CD4-positive, alpha-beta T cell treated with Interleukin-1 beta for 1 hour (primary cell): Measurements from ENCODE around the gene NOS1AP.

ENCODE experiments used
- DNase-seq, 2 donors: peaks; one replicate each; pipeline ENCODE4 v3.0.0-alpha.2; 2020 to 2022

NOS1AP gene

GRCh38 chr1:162270016-162270770 is 200.7 kb downstream of the NOS1AP start:
- DNase-seq = no peak

DNA sequence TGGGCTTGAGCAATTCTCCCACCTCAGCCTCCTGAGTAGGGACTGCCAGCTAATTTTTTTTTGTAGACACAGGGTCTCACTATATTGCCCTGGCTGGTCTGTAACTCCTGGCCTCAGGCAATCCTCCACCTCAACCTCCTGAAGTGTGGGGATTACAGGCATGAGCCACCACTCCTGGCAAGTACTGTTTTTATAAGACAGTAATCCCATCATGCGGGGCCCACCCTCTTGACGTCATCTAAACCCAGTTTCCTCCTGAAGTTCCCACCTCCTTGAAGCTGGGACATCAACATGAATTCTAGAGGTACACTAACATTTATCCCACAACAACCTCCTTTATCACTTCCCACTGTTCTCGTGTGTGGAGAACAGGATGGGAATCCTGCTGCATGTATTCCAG is 202.5 kb downstream of the NOS1AP start:
- no peak for DNase-seq

- DNase-seq = no peak
These were observed 202.9 kb downstream of the NOS1AP start for GRCh38 chr1:162272419-162272818.

DNA sequence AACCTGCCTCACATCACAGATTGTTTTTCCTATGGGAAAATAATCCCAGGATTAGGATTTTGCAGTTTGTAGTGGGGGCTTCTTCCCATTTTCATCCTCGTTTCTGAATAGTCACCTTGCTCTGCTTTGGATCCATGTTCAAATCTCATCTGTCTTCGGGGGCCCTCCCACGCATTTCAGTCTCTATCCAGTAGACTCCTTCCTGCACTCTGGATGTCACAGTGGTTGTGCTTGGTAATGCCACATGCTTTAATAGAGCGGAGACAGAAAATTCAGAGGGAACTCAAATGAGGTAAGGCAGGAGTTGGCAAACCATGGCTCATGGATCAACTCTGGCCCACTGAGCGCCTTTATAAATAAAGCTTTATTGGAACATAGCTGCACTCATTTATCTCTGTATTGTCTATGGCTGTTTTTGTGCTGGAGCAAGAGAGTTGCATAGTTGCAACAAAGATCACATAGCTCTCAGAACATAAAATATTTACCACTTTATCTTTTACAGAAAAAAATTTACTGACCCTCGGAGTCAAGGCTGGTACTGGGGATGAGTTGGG is 206.2 kb downstream of the NOS1AP start:
- no peak for DNase-seq

- DNase-seq = no peak
These were observed 207.0 kb downstream of the NOS1AP start for GRCh38 chr1:162276493-162276892.

- no peak for DNase-seq
These were observed 209.6 kb downstream of the NOS1AP start for GRCh38 chr1:162279136-162279498.

DNA sequence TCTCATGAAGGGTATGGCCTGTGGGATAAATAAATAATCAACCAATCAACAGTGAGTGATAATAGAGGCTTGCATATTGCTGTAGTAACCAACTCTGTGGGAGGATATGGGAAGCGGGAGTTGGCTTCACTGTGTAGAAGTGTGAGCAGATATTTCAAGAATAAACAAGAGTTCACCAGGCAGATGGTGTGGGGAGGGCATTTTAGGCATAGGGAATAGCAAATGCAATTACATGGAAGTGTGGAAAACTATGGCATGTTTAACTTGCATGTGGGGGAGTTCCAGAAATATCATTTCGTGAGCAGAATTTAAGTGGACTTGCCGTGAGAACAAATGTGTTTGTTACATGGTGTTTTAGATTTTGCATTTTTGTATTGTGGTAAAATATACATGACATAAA is 211.9 kb downstream of the NOS1AP start:
- DNase-seq = no peak

DNA sequence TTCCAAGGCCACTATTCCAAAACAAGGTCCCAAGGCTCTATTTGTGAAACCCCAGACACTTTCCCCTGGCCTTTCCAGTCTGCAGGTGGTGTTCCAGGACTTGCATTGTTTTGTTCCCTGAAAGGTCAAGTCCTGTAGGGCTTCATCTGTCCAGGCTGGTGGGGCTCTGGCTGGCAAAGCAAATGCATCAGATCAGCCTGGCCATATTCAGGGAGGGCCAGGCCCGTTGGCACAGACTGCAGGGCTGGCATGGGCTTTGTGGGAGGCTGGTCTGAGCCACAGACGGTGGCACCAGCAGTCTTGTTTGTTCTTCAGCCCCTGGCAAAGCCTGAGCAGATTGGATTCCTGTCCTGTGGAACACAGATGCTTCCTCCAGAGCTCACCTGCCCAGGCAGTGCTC is 214.2 kb downstream of the NOS1AP start:
- DNase-seq = no peak

DNA sequence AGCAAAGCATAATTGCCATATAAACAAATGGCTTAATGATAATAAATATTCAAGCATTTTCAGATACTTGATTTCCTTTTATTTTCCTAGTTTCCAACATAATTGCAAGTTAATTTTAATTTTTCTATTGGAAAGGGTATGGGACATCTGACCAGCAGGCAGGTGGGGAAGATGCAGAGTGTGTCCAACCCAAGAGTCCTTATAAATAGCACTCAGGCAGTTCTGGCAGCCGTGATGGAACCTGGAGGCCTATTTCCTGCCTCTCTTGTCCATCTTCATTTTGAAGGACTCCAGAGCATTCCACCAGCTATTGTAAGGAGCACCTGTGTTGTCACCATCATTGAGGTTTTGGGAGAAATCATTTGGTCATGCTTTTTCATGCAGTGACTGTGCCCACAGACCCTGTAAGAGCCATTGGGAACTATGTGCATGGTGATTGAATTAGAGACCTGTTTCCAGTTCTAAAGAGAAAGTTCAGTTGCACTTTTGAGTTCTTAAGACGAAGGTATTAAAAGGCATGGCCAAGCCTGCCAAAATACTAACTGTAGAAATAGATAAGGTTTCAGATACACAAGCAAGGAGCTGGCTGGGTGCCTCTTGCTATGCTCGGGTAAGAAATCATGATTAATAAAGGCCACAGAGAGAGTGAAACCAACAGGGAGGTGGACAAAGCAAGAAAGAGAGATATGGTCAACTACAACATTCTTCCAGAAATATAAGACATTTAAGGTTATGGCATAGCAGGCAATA is 214.9 kb downstream of the NOS1AP start:
- DNase-seq = no peak

- no peak for DNase-seq
These were observed 215.7 kb downstream of the NOS1AP start for GRCh38 chr1:162285149-162285561.

GRCh38 chr1:162291000-162291399 is 221.5 kb downstream of the NOS1AP start:
- DNase-seq = no peak

- DNase-seq = no peak
These were observed 222.9 kb downstream of the NOS1AP start for GRCh38 chr1:162292422-162292849.

- no peak for DNase-seq
These were observed 223.7 kb downstream of the NOS1AP start for GRCh38 chr1:162293073-162293692.

DNA sequence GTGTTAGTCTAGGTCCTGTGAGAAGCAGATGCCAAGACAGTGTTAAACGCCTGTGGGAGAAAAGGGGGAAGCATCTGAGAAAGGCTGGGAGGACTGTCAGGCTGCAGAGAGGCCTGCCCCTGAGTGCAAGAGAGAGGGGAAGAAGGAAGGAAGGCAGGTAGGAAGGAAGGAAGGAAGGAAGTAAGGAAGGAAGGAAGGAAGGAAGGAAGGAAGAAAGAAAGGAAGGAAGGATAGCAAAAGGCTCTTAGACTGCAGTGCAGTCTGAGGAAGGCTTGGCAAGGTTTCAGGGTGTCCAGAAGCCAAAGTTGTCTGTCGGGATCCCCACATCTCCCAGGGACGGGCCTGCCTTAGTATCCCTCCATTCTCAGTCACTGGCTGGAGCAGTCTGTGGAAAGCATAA is 224.5 kb downstream of the NOS1AP start:
- DNase-seq = no peak

DNA sequence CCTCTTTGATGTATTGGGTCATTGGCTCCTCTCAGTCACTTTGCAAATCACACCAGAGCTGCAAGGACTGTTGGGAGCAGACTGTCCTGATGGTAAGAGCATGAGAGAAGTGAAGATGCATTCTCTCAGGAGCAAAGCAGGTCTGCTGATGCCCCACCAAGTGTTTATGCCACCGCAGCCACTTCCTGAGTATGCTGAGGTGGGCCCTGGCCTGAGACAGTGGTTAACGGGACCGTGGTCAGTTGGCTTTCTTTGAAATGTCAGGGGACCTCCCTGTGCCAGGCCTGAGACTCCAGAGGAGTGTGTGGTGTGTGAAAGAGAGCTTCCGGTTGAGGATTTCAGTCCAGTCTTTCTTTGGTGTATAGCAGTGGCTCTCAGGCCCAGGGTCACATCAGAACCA is 227.7 kb downstream of the NOS1AP start:
- no peak for DNase-seq

- DNase-seq = no peak
These were observed 228.8 kb downstream of the NOS1AP start for GRCh38 chr1:162298266-162298665.

DNA sequence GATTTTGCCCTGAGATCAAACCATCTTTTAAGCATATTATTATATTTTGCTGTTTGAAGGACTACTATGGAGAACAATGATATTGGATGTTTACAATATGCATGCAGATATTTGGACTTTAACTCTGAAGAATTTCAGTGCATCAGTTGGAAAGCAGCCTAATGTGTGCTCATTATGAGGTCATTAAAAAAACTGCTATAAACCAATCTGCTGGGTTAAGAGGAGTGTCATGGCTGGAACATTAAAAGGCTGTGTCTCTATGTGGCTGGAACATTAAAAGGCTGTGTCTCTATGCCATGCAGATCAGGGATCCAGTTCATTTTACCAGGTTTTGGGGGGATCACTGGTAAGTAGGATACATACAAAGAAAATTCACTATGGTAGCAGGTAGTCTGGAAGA is 229.5 kb downstream of the NOS1AP start:
- DNase-seq = no peak

GRCh38 chr1:162300057-162300917 is 230.8 kb downstream of the NOS1AP start:
- no peak for DNase-seq

- no peak for DNase-seq
These were observed 232.2 kb downstream of the NOS1AP start for GRCh38 chr1:162301696-162302095.

DNA sequence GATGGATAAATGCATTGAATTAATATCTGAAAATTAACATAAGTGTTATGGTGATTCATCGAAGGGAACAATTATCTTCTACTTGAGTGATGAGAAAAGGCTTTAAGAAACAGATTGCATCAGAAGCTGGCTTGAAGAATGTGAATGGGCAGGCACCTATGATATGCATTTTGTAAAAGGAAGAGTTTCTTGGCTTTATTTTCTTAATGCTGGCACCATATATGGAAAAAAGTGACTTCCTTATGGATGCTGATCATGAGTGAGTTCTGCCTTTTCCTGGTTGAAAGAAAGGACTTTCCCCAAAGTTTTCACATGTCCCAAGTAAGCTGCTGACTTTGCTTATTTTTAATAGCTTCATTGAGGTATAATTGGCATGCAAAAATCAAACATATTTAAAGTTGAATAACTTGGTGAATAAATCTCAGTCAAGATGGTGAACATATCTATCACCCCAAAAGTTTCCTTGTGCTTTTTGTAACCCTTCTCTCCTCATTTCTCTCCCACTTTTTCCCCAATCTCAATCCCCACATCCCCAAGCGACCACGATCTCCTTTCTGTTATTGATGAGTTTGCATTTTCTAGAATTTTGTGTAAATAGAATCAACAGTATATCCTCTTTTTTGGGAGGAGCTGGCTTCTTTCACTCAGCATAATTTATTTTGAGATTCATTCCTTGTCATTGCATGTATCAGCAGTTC is 233.0 kb downstream of the NOS1AP start:
- no peak for DNase-seq

DNA sequence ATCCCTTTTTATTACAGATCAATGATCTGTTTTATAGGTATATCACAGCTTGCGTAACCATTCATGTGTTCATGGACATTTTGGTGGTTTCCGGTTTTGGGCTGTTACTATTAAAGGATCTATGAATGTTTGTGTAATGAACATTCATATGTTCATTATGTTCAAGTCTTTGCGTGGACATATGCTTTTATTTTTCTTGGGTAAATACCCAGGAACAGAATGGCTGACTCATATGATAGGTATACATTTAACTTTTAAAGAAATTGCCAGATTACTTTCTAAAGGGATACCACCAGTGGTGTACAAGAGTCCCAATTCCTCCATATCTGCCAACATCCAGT is 233.5 kb downstream of the NOS1AP start:
- no peak for DNase-seq

GRCh38 chr1:162304736-162305135 is 235.2 kb downstream of the NOS1AP start:
- DNase-seq = no peak
